Skeletal muscle tissue (tissue), 4 donors: ENCODE measurements around the gene PERM1. TPM values are rescaled to one million over a fixed set of nuclear protein-coding genes. Genes with fewer than 3 reads are reported as not detected.

Experiments
- H3K27ac ChIP-seq: one replicate; pipeline ENCODE4 v1.7.0; 2013; ENCODE audit warnings: mild to moderate bottlenecking, low read depth, low read length, inconsistent platforms
- H3K27me3 ChIP-seq, 3 donors: one replicate each; pipeline ENCODE4 v1.7.0; 2013; ENCODE audit warnings: low read length in 3 of 3; ENCODE audit not compliant: control insufficient read depth in 3 of 3, insufficient read depth in 3 of 3
- H3K36me3 ChIP-seq, 3 donors: one replicate each; pipeline ENCODE4 v1.7.0; 2013; ENCODE audit warnings: low read length in 3 of 3; ENCODE audit not compliant: control insufficient read depth in 3 of 3, insufficient read depth in 3 of 3
- H3K4me1 ChIP-seq, 3 donors: one replicate each; pipeline ENCODE4 v1.7.0; 2013; ENCODE audit warnings: low read length in 3 of 3, mild to moderate bottlenecking in 3 of 3; ENCODE audit not compliant: control insufficient read depth in 3 of 3, insufficient read depth in 3 of 3
- H3K4me3 ChIP-seq, 3 donors: one replicate each; pipeline ENCODE4 v1.7.0; 2013; ENCODE audit warnings: low read length in 3 of 3
- H3K9ac ChIP-seq, 3 donors: one replicate each; pipeline ENCODE4 v1.7.0; 2013; ENCODE audit warnings: low read length in 3 of 3, mild to moderate bottlenecking in 3 of 3, moderate library complexity in 2 of 3, low read depth in 1 of 3
- H3K9me3 ChIP-seq, 3 donors: one replicate each; pipeline ENCODE4 v1.7.0; 2013; ENCODE audit warnings: low read length in 3 of 3; ENCODE audit not compliant: control insufficient read depth in 3 of 3
- total RNA-seq: library from RNA; depleted of rRNA; stranded (reverse); fragments of >200 nt; gene quantifications from one replicate; pipeline ENCODE4 v1.2.3, GENCODE V29; 2014
- donor health status: Osteomylitis.

The PERM1 gene
- total RNA-seq, 1 donor from 2014 or later: 3.1 TPM

- Histone ChIP-seq H3K36me3 (no peaks in the 10 kb centered on the region), H3K4me1 (peaks cover 8 to 27% (median 24%) of the 10 kb centered on the region in 3 donors), H3K27me3 (peaks cover 61 to 82% (median 69%) of the 10 kb centered on the region in 3 donors), H3K27ac (no peak overlapping the region), H3K9me3 (no peaks in the 10 kb centered on the region), H3K4me3 (no peak overlapping the region), H3K9ac (no peak overlapping the region)
These were observed 46.1 kb downstream of the PERM1 start for GRCh38 chr1:935751-936231.

GRCh38 chr1:934991-935750, 46.7 kb downstream of the PERM1 start:
- Histone ChIP-seq H3K27ac (no peak overlapping the region), H3K36me3 (no peaks in the 10 kb centered on the region), H3K9me3 (no peaks in the 10 kb centered on the region), H3K27me3 (peaks cover 59 to 83% (median 70%) of the 10 kb centered on the region in 3 donors), H3K4me3 (no peak overlapping the region), H3K9ac (no peak overlapping the region), H3K4me1 (peaks cover 5 to 21% (median 19%) of the 10 kb centered on the region in 3 donors)

DNA sequence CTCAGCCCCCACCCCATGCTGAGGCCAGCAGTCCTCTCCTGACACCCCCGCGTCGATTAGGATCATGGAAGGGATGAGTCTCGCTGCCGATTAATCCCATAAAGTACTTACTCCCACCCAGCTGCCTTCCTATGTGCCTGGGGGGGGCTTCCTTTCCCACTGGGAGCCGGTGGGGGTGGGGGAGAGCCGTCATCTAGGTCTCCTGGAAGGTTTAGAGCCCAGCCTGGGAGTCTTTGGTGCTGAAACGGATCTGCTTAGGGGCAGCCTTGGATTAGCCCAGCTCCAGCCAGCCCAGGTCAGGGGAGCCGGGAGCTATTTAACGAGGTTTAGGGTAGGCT, 48.3 kb downstream of the PERM1 start:
- Histone ChIP-seq H3K27me3 (peaks cover 62 to 76% (median 62%) of the 10 kb centered on the region in 3 donors), H3K27ac (no peak overlapping the region), H3K9ac (no peak overlapping the region), H3K4me3 (no peak overlapping the region), H3K4me1 (peaks cover 0 to 11% (median 8%) of the 10 kb centered on the region in 3 donors), H3K9me3 (no peaks in the 10 kb centered on the region), H3K36me3 (no peaks in the 10 kb centered on the region)

DNA sequence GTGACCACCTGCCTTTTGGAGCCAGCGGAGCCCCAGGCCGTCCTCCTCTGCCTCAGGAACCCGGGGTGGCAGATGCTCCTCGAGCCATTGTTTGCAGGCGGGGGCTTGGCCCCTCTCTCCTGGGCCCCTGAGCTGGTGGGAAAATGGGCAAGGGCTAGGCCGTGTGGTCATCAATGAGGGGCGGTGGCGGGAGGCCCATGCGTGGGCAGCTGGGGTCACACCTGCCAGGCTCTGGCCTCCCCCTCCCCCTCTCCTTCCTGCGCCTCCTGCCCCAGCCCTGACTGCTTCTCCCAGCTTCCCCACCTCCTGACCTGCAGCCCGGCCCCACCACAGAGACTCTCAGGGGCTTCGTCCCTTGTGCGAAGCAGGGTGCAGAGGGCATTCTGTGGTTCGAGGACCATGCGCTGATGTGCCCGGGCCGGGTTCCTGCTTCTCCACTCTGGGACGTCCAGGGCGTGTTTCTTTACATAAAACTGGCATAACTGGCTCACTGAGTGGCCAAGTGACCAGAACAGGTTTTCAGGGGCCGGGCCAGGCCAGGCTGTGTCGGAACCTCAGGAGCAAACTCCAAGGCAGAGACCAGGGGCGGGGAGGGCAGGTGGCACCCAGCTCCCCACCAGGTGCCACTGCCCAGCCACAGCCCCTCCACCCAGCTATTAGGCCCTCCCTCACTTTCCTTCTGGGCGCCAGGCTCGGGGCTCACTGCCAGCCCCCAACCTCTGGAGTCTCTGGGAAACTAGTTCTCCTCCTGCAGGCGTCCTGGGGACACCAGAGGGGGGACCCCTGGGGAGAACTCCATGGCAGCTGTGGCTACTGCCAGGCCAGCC, 48.9 kb downstream of the PERM1 start:
- Histone ChIP-seq H3K27me3 (peaks cover 61 to 75% (median 65%) of the 10 kb centered on the region in 3 donors), H3K9me3 (no peaks in the 10 kb centered on the region), H3K4me1 (peaks cover 0 to 11% (median 8%) of the 10 kb centered on the region in 3 donors), H3K4me3 (no peak overlapping the region), H3K36me3 (no peaks in the 10 kb centered on the region), H3K9ac (no peak overlapping the region), H3K27ac (no peak overlapping the region)

- H3K9me3 ChIP-seq: no peaks in the 10 kb centered on the region
- H3K4me1 ChIP-seq: peaks cover 0 to 11% (median 8%) of the 10 kb centered on the region in 3 donors
- no peak overlapping the region for H3K9ac ChIP-seq
- no peaks in the 10 kb centered on the region for H3K36me3 ChIP-seq
- no peak overlapping the region for H3K27ac ChIP-seq
- H3K27me3 ChIP-seq: peaks cover 64 to 79% (median 71%) of the 10 kb centered on the region in 3 donors
- H3K4me3 ChIP-seq: no peak overlapping the region
These were observed 49.8 kb downstream of the PERM1 start for GRCh38 chr1:932173-932510.

- Histone ChIP-seq H3K9me3 (no peaks in the 10 kb centered on the region), H3K27ac (no peak overlapping the region), H3K4me3 (no peak overlapping the region), H3K27me3 (peaks cover 65 to 79% (median 71%) of the 10 kb centered on the region in 3 donors), H3K4me1 (peaks cover 0 to 11% (median 8%) of the 10 kb centered on the region in 3 donors), H3K9ac (no peak overlapping the region), H3K36me3 (no peaks in the 10 kb centered on the region)
These were observed 50.3 kb downstream of the PERM1 start for GRCh38 chr1:931380-932172.

DNA sequence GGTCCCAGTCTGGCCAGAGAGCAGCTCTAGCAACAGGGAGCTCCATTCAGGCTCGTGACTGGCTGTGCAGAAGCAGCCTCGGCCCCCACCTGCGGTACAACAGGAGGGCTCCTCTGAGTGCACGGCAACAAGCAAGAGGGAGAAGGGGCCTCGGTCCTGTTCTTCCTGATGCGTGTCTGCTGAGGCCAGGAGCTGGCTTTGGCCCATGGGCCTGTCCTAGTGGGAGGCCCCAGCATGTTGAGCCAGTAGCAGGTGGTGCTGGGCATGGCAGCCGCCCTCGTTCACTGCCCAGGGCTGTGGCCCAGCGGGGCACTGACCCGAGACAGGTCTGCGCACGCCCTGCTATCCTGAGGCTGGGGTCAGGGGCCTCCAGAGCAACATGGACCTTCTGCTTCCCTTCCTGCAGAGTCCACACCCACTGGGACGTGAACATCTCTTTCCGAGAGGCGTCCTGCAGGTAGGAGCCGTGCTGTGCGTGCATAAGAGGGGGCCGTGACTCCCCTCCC, 51.2 kb downstream of the PERM1 start:
- Histone ChIP-seq H3K36me3 (no peaks in the 10 kb centered on the region), H3K9me3 (no peaks in the 10 kb centered on the region), H3K4me1 (peaks cover 0 to 14% (median 13%) of the 10 kb centered on the region in 3 donors), H3K27me3 (peaks cover 66 to 79% (median 72%) of the 10 kb centered on the region in 3 donors), H3K27ac (no peak overlapping the region), H3K9ac (no peak overlapping the region), H3K4me3 (no peak overlapping the region)

GRCh38 chr1:929712-930632, 51.9 kb downstream of the PERM1 start:
- H3K9ac ChIP-seq: no peak overlapping the region
- H3K36me3 ChIP-seq: no peaks in the 10 kb centered on the region
- peaks cover 62 to 77% (median 69%) of the 10 kb centered on the region in 3 donors for H3K27me3 ChIP-seq
- peaks cover 0 to 10% (median 8%) of the 10 kb centered on the region in 3 donors for H3K4me1 ChIP-seq
- no peak overlapping the region for H3K4me3 ChIP-seq
- no peak overlapping the region for H3K27ac ChIP-seq
- H3K9me3 ChIP-seq: no peaks in the 10 kb centered on the region
